ENCODE data around the gene MYL3.
"Not testable (repeated sequence)": the region's sequence is repeated elsewhere in the genome, so short reads cannot be mapped to it uniquely, and the experiment has no call there.

The MYL3 gene

GRCh38 chr3:46821553-46821952 lies 41.7 kb downstream of the MYL3 start:
- no peak for DNase-seq

GRCh38 chr3:46820852-46821251 lies 42.4 kb downstream of the MYL3 start:
- no peak for DNase-seq

GRCh38 chr3:46812237-46812791 lies 50.9 kb downstream of the MYL3 start:
- peak; percentile 50 for DNase-seq

- DNase-seq, result no peak
Measured at GRCh38 chr3:46811615-46812236, 51.5 kb downstream of the MYL3 start.

GRCh38 chr3:46808766-46809165 lies 54.5 kb downstream of the MYL3 start:
- not testable (repeated sequence) for DNase-seq
